K562 (cell line): Measurements from ENCODE around the gene LDB1. TPM values are rescaled to one million over a fixed set of nuclear protein-coding genes. Genes with fewer than 3 reads are reported as not detected.

Experiments used
- DEAF1 ChIP-seq: fragments of 450-650 bp; formaldehyde crosslinking; IDR thresholded peaks from 2 replicates; pipeline ENCODE4 v1.4.0; 2020; ENCODE audit warnings: mild to moderate bottlenecking, moderate library complexity
- ELF4 ChIP-seq: fragments of 450-650 bp; formaldehyde crosslinking; IDR thresholded peaks from 2 replicates; pipeline ENCODE4 v1.4.0; 2022; ENCODE audit warnings: missing genetic modification characterization
- HDAC1 ChIP-seq, 2 experiments: fragments of 450-650 bp; IDR thresholded peaks; 2 replicates each; pipeline ENCODE4 v1.6.1; 2016 to 2017; ENCODE audit warnings: inconsistent platforms in 1 of 2, mild to moderate bottlenecking in 1 of 2, moderate library complexity in 1 of 2
- NR2F6 ChIP-seq: fragments of 450-650 bp; formaldehyde crosslinking; IDR thresholded peaks from 2 replicates; pipeline ENCODE4 v1.4.0; 2020; ENCODE audit warnings: mild to moderate bottlenecking
- POLR2G ChIP-seq: fragments of 200-400 bp; formaldehyde crosslinking; IDR thresholded peaks from 2 replicates; pipeline ENCODE4 v1.6.1; 2017; ENCODE audit warnings: low read depth, mild to moderate bottlenecking, antibody characterized with exemption, low read length, moderate library complexity
- RBFOX2 ChIP-seq: fragments of 200-400 bp; formaldehyde crosslinking; IDR thresholded peaks from 2 replicates; pipeline ENCODE4 v1.6.1; 2017; ENCODE audit warnings: low read depth, mild to moderate bottlenecking, low read length, moderate library complexity
- THRAP3 ChIP-seq: fragments of 450-650 bp; IDR thresholded peaks from 2 replicates; pipeline ENCODE4 v1.6.1; 2016; ENCODE audit warnings: mild to moderate bottlenecking, inconsistent platforms, borderline replicate concordance
- XRCC4 ChIP-seq: IDR thresholded peaks from one replicate; pipeline ENCODE4 v1.6.1; 2011; ENCODE audit not compliant: insufficient read depth, insufficient read length; ENCODE audit errors: extremely low read depth
- ZBTB9 ChIP-seq: fragments of 450-650 bp; formaldehyde crosslinking; IDR thresholded peaks from 2 replicates; pipeline ENCODE4 v1.4.0; 2020; ENCODE audit warnings: mild to moderate bottlenecking, moderate library complexity
- ZC3H8 ChIP-seq: fragments of 450-650 bp; IDR thresholded peaks from 2 replicates; pipeline ENCODE4 v1.6.1; 2017
- ZNF146 ChIP-seq: IDR thresholded peaks from one replicate; pipeline ENCODE4 v1.6.1; 2018; ENCODE audit warnings: missing compliant biosample characterization; ENCODE audit not compliant: unreplicated experiment
- ZNF24 ChIP-seq: fragments of 450-650 bp; IDR thresholded peaks from 2 replicates; pipeline ENCODE4 v1.6.1; 2016
- polyA plus RNA-seq, 8 experiments: library from polyadenylated mRNA; depleted of rRNA in 4 of 8; stranded (reverse) in 5 of 8; unstranded in 3 of 8; fragments of >200 nt; fragmentation: Nextera tagmentation in 2 of 8; fragmentation: Illumina TruSeq in 1 of 8; extraction: Ambion mirVana in 2 of 8; extraction: Trizol in 1 of 8; gene quantifications; 2 replicates each; pipeline versions ENCODE4 v1.2.1 to v1.2.3, GENCODE V29; 2011 to 2014; ENCODE audit warnings: inconsistent platforms in 1 of 8, missing spikeins in 1 of 8
- total RNA-seq, 7 experiments: library from RNA; depleted of rRNA in 6 of 7; stranded (reverse); fragments of >200 nt in 6 of 7; fragmentation: Illumina TruSeq in 2 of 7; extraction: Trizol in 2 of 7; gene quantifications; 2 replicates each; pipeline versions ENCODE4 v1.2.1 to v1.2.3, GENCODE V29; 2011 to 2021; ENCODE audit warnings: low replicate concordance in 1 of 7
- TF ChIP-seq, protein P1 (sequence below): sonication (generic); formaldehyde crosslinking; IDR thresholded peaks from 2 replicates; pipeline ENCODE4 v1.8.1; 2023; ENCODE audit warnings: mild to moderate bottlenecking, missing genetic modification reagents
- TF ChIP-seq, protein P2 (sequence below): fragments of 250-450 bp; sonication (Bioruptor Pico); IDR thresholded peaks from 2 replicates; pipeline ENCODE4 v1.4.0; 2020; ENCODE audit warnings: borderline replicate concordance
- TF ChIP-seq, protein P3 (sequence below): fragments of 250-450 bp; sonication (Bioruptor Pico); IDR thresholded peaks from 2 replicates; pipeline ENCODE4 v1.5.0; 2022; ENCODE audit warnings: mild to moderate bottlenecking
- TF ChIP-seq, protein P4 (sequence below): fragments of 250-450 bp; sonication (Bioruptor Pico); IDR thresholded peaks from 2 replicates; pipeline ENCODE4 v1.4.0; 2020
- TF ChIP-seq, protein P5 (sequence below): sonication (generic); formaldehyde crosslinking; IDR thresholded peaks from 2 replicates; pipeline ENCODE4 v1.8.1; 2022; ENCODE audit warnings: missing genetic modification reagents

Gene LDB1
- total and polyA plus RNA-seq, 9 of the 15 experiments (the other 6 are each of a cell fraction or from before 2014, with no cell fraction given): 1.9 to 137 (median 105) TPM

DNA sequence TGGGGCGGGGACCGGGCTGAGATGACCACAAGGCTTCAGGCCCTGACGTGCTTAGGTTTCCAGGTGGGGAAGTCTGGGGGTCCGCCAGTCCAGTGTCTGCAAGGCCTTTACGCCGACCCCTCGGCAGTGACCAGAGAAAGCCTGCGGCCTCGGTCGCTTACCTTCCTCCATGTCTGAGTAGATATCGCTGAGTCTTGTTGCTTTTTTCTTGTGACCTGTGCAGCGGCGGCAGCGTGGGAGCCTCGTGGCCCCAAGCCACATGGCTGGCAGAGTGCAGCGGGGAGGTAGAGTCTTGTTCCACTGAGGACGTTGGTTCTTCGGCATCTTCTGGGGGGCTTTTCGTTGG is 32.4 kb upstream of the LDB1 start (continued):
- TF ChIP-seq, protein P1, sequence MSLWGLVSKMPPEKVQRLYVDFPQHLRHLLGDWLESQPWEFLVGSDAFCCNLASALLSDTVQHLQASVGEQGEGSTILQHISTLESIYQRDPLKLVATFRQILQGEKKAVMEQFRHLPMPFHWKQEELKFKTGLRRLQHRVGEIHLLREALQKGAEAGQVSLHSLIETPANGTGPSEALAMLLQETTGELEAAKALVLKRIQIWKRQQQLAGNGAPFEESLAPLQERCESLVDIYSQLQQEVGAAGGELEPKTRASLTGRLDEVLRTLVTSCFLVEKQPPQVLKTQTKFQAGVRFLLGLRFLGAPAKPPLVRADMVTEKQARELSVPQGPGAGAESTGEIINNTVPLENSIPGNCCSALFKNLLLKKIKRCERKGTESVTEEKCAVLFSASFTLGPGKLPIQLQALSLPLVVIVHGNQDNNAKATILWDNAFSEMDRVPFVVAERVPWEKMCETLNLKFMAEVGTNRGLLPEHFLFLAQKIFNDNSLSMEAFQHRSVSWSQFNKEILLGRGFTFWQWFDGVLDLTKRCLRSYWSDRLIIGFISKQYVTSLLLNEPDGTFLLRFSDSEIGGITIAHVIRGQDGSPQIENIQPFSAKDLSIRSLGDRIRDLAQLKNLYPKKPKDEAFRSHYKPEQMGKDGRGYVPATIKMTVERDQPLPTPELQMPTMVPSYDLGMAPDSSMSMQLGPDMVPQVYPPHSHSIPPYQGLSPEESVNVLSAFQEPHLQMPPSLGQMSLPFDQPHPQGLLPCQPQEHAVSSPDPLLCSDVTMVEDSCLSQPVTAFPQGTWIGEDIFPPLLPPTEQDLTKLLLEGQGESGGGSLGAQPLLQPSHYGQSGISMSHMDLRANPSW (CRISPR knock-in tag): no peak
- TF ChIP-seq ZNF146 (CRISPR knock-in tag) (no peak), ZNF24 (no peak), NR2F6 (no peak), RBFOX2 (peak; percentile 90), ZBTB9 (CRISPR knock-in tag) (no peak), DEAF1 (CRISPR knock-in tag) (no peak), XRCC4 (no peak), HDAC1 (IDR thresholded peaks at IDR 0.05) (peak in 1 of 2 experiments; percentile 82; a peak in 2 of 4 replicates), ZC3H8 (no peak), ELF4 (no peak), THRAP3 (no peak), POLR2G (peak; percentile 11)
- TF ChIP-seq, protein P2, sequence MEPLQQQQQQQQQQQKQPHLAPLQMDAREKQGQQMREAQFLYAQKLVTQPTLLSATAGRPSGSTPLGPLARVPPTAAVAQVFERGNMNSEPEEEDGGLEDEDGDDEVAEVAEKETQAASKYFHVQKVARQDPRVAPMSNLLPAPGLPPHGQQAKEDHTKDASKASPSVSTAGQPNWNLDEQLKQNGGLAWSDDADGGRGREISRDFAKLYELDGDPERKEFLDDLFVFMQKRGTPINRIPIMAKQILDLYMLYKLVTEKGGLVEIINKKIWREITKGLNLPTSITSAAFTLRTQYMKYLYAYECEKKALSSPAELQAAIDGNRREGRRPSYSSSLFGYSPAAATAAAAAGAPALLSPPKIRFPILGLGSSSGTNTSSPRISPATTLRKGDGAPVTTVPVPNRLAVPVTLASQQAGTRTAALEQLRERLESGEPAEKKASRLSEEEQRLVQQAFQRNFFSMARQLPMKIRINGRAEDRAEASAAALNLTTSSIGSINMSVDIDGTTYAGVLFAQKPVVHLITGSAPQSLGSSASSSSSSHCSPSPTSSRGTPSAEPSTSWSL (CRISPR knock-in tag): no peak
- TF ChIP-seq, protein P3, sequence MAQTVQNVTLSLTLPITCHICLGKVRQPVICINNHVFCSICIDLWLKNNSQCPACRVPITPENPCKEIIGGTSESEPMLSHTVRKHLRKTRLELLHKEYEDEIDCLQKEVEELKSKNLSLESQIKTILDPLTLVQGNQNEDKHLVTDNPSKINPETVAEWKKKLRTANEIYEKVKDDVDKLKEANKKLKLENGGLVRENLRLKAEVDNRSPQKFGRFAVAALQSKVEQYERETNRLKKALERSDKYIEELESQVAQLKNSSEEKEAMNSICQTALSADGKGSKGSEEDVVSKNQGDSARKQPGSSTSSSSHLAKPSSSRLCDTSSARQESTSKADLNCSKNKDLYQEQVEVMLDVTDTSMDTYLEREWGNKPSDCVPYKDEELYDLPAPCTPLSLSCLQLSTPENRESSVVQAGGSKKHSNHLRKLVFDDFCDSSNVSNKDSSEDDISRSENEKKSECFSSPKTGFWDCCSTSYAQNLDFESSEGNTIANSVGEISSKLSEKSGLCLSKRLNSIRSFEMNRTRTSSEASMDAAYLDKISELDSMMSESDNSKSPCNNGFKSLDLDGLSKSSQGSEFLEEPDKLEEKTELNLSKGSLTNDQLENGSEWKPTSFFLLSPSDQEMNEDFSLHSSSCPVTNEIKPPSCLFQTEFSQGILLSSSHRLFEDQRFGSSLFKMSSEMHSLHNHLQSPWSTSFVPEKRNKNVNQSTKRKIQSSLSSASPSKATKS: no peak
- TF ChIP-seq, protein P4, sequence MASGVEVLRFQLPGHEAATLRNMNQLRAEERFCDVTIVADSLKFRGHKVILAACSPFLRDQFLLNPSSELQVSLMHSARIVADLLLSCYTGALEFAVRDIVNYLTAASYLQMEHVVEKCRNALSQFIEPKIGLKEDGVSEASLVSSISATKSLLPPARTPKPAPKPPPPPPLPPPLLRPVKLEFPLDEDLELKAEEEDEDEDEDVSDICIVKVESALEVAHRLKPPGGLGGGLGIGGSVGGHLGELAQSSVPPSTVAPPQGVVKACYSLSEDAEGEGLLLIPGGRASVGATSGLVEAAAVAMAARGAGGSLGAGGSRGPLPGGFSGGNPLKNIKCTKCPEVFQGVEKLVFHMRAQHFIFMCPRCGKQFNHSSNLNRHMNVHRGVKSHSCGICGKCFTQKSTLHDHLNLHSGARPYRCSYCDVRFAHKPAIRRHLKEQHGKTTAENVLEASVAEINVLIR (CRISPR knock-in tag): no peak
- TF ChIP-seq, protein P5, sequence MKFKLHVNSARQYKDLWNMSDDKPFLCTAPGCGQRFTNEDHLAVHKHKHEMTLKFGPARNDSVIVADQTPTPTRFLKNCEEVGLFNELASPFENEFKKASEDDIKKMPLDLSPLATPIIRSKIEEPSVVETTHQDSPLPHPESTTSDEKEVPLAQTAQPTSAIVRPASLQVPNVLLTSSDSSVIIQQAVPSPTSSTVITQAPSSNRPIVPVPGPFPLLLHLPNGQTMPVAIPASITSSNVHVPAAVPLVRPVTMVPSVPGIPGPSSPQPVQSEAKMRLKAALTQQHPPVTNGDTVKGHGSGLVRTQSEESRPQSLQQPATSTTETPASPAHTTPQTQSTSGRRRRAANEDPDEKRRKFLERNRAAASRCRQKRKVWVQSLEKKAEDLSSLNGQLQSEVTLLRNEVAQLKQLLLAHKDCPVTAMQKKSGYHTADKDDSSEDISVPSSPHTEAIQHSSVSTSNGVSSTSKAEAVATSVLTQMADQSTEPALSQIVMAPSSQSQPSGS (CRISPR knock-in tag): no peak
